Left lung (tissue), 10 donors: ENCODE results near the gene YY1. TPM values are rescaled to one million over a fixed set of nuclear protein-coding genes. Genes with fewer than 3 reads are reported as not detected.

Experiments used
- ATAC-seq: fragments of 200-7000 bp; cut with Tn5 transposase; one replicate; pipeline ENCODE4 v1.9.1; 2020; ENCODE audit warnings: moderate library complexity
- DNase-seq, 4 donors: peaks; one replicate each; pipeline ENCODE4 v3.0.0-alpha.2; 2013 to 2020
- H3K27ac ChIP-seq, 2 donors: fragments of 200-600 bp; sonication (generic) in 1 of 2; one replicate each; pipeline versions ENCODE4 v1.5.0 to v1.8.0; 2020 to 2021
- H3K27me3 ChIP-seq, 2 donors: fragments of 200-600 bp; sonication (generic) in 1 of 2; one replicate each; pipeline versions ENCODE4 v1.5.0 to v1.8.0; 2020 to 2021
- H3K36me3 ChIP-seq, 2 donors: fragments of 200-600 bp; sonication (generic) in 1 of 2; one replicate each; pipeline versions ENCODE4 v1.5.0 to v1.8.0; 2020 to 2021
- H3K4me1 ChIP-seq, 2 donors: fragments of 200-600 bp; one replicate each; pipeline ENCODE4 v1.8.0; 2021
- H3K4me3 ChIP-seq, 2 donors: fragments of 200-600 bp; sonication (generic) in 1 of 2; one replicate each; pipeline versions ENCODE4 v1.5.0 to v1.8.0; 2020 to 2021; ENCODE audit warnings: mild to moderate bottlenecking in 1 of 2
- H3K9me3 ChIP-seq, 2 donors: fragments of 200-600 bp; sonication (generic) in 1 of 2; one replicate each; pipeline versions ENCODE4 v1.5.0 to v1.8.0; 2020 to 2021
- CTCF ChIP-seq, 2 donors: fragments of 200-600 bp; sonication (generic) in 1 of 2; IDR thresholded peaks; one replicate each; pipeline versions ENCODE4 v1.5.0 to v1.8.0; 2021; ENCODE audit warnings: antibody characterized with exemption in 2 of 2
- intact Hi-C, 2 donors: fragments of 100-400 bp; cut with DNase I; formaldehyde crosslinking; loops; one replicate each; pipeline versions ENCODE4 v1.11.2 to v1.14.2; 2022
- polyA plus RNA-seq, 6 donors: library from polyadenylated mRNA; unstranded; fragments of 120-200 nt; gene quantifications; one replicate each; pipeline ENCODE4 v1.2.1, GENCODE V29; 2013; ENCODE audit not compliant: insufficient read length in 6 of 6
- total RNA-seq, 2 donors: library from RNA; stranded (reverse); fragmentation: NEBNext Ultra II Directional; extraction: Animal tissue kit (Norgen Biotek cat#: 25700); gene quantifications; one replicate each; pipeline ENCODE4 v1.2.1, GENCODE V29; 2021
- donor health status: DM: no; HTN: yes; CAD: no.
- donor health status: DM: no; HTN: no; CAD: no.

The YY1 gene
- total and polyA plus RNA-seq, 8 donors, result 57.4 to 129 (median 119) TPM

DNA sequence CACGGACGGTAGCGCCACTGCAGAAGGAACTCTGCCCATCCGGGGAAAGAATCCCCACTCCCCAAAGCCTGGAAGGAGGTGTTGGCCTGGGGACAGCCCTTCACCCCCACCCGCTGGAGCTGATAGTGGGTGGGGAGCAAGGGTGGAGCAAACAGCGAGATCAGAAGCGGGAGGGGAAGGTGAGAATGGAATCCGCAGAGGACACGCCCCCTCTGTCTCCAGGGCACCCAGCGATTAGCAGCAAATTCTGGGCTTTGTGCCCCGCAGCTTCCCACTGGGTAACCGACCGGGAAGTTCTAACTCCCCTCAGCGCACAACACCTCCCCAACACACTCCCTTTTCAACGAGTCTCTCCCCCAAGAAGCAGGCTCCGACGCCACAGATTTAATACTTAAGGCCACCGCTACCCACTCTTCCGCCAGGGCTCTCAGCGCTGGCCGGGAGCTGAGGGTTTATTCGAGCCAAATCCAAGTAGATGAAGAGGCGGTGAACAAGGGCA lies 65.9 kb downstream of the YY1 start:
- intact Hi-C loops, result no loop called here

GRCh38 chr14:100305324-100306100 lies 66.6 kb downstream of the YY1 start:
- intact Hi-C loops, result no loop called here
- DNase-seq (peak in 2 of 4 donors; percentile 52 to 90), ATAC-seq (peak; percentile 8)
- Histone ChIP-seq H3K4me3 (peak overlapping the region; percentile 81 to 92), H3K4me1 (peaks cover 18 to 57% of the 10 kb centered on the region in 2 donors), H3K36me3 (no peaks in the 10 kb centered on the region), H3K27ac (peak overlapping the region; percentile 64 to 67), H3K9me3 (no peaks in the 10 kb centered on the region), H3K27me3 (no peaks in the 10 kb centered on the region)
- TF ChIP-seq CTCF (IDR thresholded peaks at IDR 0.05), result no peak

More for the DNA sequence above, 65.9 kb downstream of the YY1 start:
- Histone ChIP-seq H3K27me3 (no peaks in the 10 kb centered on the region), H3K9me3 (no peaks in the 10 kb centered on the region), H3K27ac (peak overlapping the region; percentile 64 to 67), H3K36me3 (no peaks in the 10 kb centered on the region), H3K4me1 (peaks cover 18 to 57% of the 10 kb centered on the region in 2 donors), H3K4me3 (peak overlapping the region; percentile 81 to 92)
- ATAC-seq, result peak; percentile 54
- DNase-seq, result peak in 3 of 4 donors; percentile 68 to 85 (median 76)
- TF ChIP-seq CTCF (IDR thresholded peaks at IDR 0.05), result no peak

DNA sequence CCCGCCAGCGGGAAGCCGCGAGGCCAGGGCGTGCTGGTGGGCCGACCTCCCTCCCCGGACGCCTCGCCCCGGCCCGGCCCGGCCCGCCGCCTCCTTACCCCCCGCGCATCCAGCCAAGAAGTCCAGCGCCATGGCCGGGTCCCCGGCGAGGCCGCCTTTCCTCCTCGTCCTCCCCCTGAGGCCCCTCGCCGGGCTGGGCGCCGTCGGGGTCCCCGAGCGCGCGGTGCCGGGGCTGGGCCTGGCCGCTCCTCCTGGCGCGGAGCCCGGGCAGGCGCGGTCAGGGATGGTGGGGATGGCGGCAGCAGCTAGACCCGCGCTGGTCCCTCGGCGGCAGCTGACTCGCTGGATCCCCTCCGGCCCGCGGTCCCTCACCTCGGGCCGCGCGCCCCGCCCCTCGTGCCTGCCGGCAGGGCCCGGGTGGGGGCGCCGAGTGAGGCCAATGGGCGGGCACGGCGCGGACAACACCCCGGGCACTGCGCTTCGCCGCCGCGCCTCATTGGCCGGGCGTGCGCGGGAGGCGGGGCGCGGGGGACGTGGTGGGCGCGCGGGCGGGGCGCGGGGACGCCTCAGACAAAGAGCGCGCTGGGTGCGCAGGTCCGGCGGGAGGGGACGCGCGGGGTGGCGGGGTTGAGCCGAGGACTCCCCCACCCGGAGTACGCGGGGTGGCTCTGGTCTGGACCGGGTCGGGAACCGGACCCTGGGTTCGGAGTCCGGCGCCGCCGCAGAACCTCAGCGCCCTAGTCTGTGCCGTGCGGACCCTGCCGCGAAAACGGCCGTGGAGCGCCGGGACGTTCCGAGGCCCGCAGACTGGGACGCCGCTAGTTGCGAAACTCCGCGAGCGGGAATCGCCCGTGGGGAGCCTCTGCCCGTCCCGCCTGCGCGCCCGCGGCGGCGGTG lies 67.4 kb downstream of the YY1 start, which contains the start of gene SLC25A29:
SLC25A29 (minus strand) TSS at position 344 of the 897 bp plus-strand sequence; CDS start at position 132, 212 bp downstream.
- intact Hi-C loops, result no loop called here
- peak within 1 kb of the TSS; percentile 81 to 92 for H3K4me3 ChIP-seq
- ATAC-seq (peak; percentile 92), DNase-seq (peak; percentile 85 to 95 (median 90))
- peaks cover 18 to 57% of the 10 kb centered on the region in 2 donors for H3K4me1 ChIP-seq
- H3K27me3 ChIP-seq, result no peaks in the 10 kb centered on the region
- TF ChIP-seq CTCF (IDR thresholded peaks at IDR 0.05), result no peak
- H3K36me3 ChIP-seq, result no peaks in the 10 kb centered on the region
- peak within 1 kb of the TSS; percentile 76 to 79 for H3K27ac ChIP-seq
- no peaks in the 10 kb centered on the region for H3K9me3 ChIP-seq

- TF ChIP-seq CTCF (IDR thresholded peaks at IDR 0.05), result no peak
- DNase-seq, result peak in 2 of 4 donors; percentile 50 to 80
- Histone ChIP-seq H3K9me3 (no peaks in the 10 kb centered on the region), H3K27ac (peak overlapping the region; percentile 76 to 79), H3K27me3 (no peaks in the 10 kb centered on the region), H3K4me3 (peak overlapping the region; percentile 81 to 92), H3K36me3 (no peaks in the 10 kb centered on the region), H3K4me1 (peaks cover 18 to 64% of the 10 kb centered on the region in 2 donors)
- ATAC-seq, result peak; percentile 20
- intact Hi-C loops, result no loop called here
These were observed 68.2 kb downstream of the YY1 start for GRCh38 chr14:100306998-100307765.
